Naive thymus-derived CD4-positive, alpha-beta T cell (primary cell): ENCODE results near the gene ZNF408. TPM values are rescaled to one million over a fixed set of nuclear protein-coding genes. Genes with fewer than 3 reads are reported as not detected.
"Not testable (repeated sequence)": the region's sequence is repeated elsewhere in the genome, so short reads cannot be mapped to it uniquely, and the experiment has no call there.

Experiments
- ATAC-seq: fragments of 150-1000 bp; cut with Tn5 transposase; 2 replicates; pipeline ENCODE4 v1.10.0; 2021; ENCODE audit warnings: mild to moderate bottlenecking, moderate library complexity
- CTCF ChIA-PET: fragments of 350-600 bp; sonication (Branson Sonifier 250); formaldehyde crosslinking; loops from one replicate; lab custom pipeline; 2021; ENCODE audit warnings: antibody characterized with exemption; lab: Charles Lee
- POLR2A ChIA-PET: fragments of 350-600 bp; sonication (Branson Sonifier 250); formaldehyde crosslinking; loops from one replicate; lab custom pipeline; 2021; ENCODE audit warnings: antibody characterized with exemption, inconsistent platforms; lab: Charles Lee
- DNase-seq, 9 donors: peaks; one replicate each; pipeline versions ENCODE4 v3.0.0 to v3.0.0-alpha.2; 2020 to 2022; ENCODE audit warnings: mixed read lengths in 1 of 9
- H3K27ac ChIP-seq: one replicate; pipeline ENCODE4 v1.7.0; 2013; ENCODE audit warnings: mild to moderate bottlenecking, low read depth, low read length, moderate library complexity
- H3K27me3 ChIP-seq, 2 donors: one replicate each; pipeline ENCODE4 v1.7.0; 2013; ENCODE audit warnings: low read length in 2 of 2, mild to moderate bottlenecking in 2 of 2, moderate library complexity in 2 of 2; ENCODE audit not compliant: control insufficient read depth in 2 of 2, insufficient read depth in 2 of 2
- H3K36me3 ChIP-seq, 3 experiments: 1 replicate in 2 of 3; 2 replicates in 1 of 3; pipeline ENCODE4 v1.7.0; 2013; ENCODE audit warnings: low read length in 3 of 3, mild to moderate bottlenecking in 3 of 3, moderate library complexity in 1 of 3; ENCODE audit not compliant: insufficient read depth in 3 of 3, control insufficient read depth in 2 of 3
- H3K4me1 ChIP-seq, 2 donors: one replicate each; pipeline ENCODE4 v1.7.0; 2013; ENCODE audit warnings: low read length in 2 of 2, mild to moderate bottlenecking in 2 of 2, moderate library complexity in 1 of 2; ENCODE audit not compliant: control insufficient read depth in 2 of 2, insufficient read depth in 2 of 2
- H3K4me3 ChIP-seq: 2 replicates; pipeline ENCODE4 v1.7.0; 2013; ENCODE audit warnings: mild to moderate bottlenecking, low read length
- H3K9me3 ChIP-seq, 3 experiments: 1 replicate in 2 of 3; 2 replicates in 1 of 3; pipeline ENCODE4 v1.7.0; 2013; ENCODE audit warnings: low read length in 3 of 3; ENCODE audit not compliant: control insufficient read depth in 2 of 3
- H3K27ac Mint-ChIP-seq, 9 donors: one replicate each; pipeline ENCODE4 v1.8.0; 2020 to 2022; ENCODE audit warnings: mixed read lengths in 9 of 9, mild to moderate bottlenecking in 8 of 9, moderate library complexity in 5 of 9, inconsistent platforms in 2 of 9
- H3K27me3 Mint-ChIP-seq, 5 donors: one replicate each; pipeline ENCODE4 v1.8.0; 2021 to 2022; ENCODE audit warnings: mixed read lengths in 5 of 5, mild to moderate bottlenecking in 1 of 5
- H3K36me3 Mint-ChIP-seq, 5 donors: one replicate each; pipeline ENCODE4 v1.8.0; 2020 to 2022; ENCODE audit warnings: mixed read lengths in 5 of 5, mild to moderate bottlenecking in 3 of 5, inconsistent platforms in 1 of 5
- H3K4me1 Mint-ChIP-seq, 7 donors: one replicate each; pipeline ENCODE4 v1.8.0; 2020 to 2022; ENCODE audit warnings: mixed read lengths in 7 of 7, mild to moderate bottlenecking in 3 of 7, inconsistent platforms in 1 of 7
- H3K4me3 Mint-ChIP-seq, 10 donors: one replicate each; pipeline ENCODE4 v1.8.0; 2020 to 2022; ENCODE audit warnings: mild to moderate bottlenecking in 10 of 10, mixed read lengths in 10 of 10, moderate library complexity in 6 of 10, inconsistent platforms in 2 of 10
- H3K9me3 Mint-ChIP-seq, 11 donors: one replicate each; pipeline ENCODE4 v1.8.0; 2020 to 2022; ENCODE audit warnings: mixed read lengths in 11 of 11, mild to moderate bottlenecking in 4 of 11, inconsistent platforms in 1 of 11, moderate library complexity in 1 of 11
- intact Hi-C, 2 donors: fragments of 100-400 bp; cut with micrococcal nuclease; formaldehyde crosslinking; loops; one replicate each; pipeline ENCODE4 v1.15.1; 2023
- polyA plus RNA-seq, 2 donors: library from polyadenylated mRNA; unstranded; fragments of 300-500 nt; fragmentation: Illumina TruSeq; gene quantifications; one replicate each; pipeline ENCODE4 v1.2.3, GENCODE V29; 2021
- total RNA-seq, 6 experiments: library from RNA in 5 of 6; stranded (reverse) in 5 of 6; gene quantifications; 1 replicate in 5 of 6; 2 replicates in 1 of 6; pipeline ENCODE4 v1.2.3 and lab custom pipeline; 2021 to 2026

ZNF408 gene
- total and polyA plus RNA-seq, 7 experiments from 2014 or later: 7.0 to 20.0 (median 14.1) TPM

- H3K27me3 ChIP-seq: no peaks in the 10 kb centered on the region
- no peak overlapping the region for H3K4me3 ChIP-seq
- peaks cover 5 to 44% (median 26%) of the 10 kb centered on the region in 5 donors for H3K36me3 Mint-ChIP-seq
- peaks cover 17 to 39% (median 29%) of the 10 kb centered on the region in 7 donors for H3K4me1 Mint-ChIP-seq
- intact Hi-C loops: loop anchor here in 1 of 2 donors (10.0 kb wide), 1 partner anchor 1350 kb away; no protein-coding TSS in a partner anchor
- no peak for DNase-seq
- POLR2A ChIA-PET: no interaction called here
- H3K9me3 ChIP-seq: no peaks in the 10 kb centered on the region
- H3K27ac ChIP-seq: no peak overlapping the region
- CTCF ChIA-PET: no interaction called here
- peaks cover 5 to 58% (median 14%) of the 10 kb centered on the region in 3 experiments for H3K36me3 ChIP-seq
- peaks cover 0 to 5% (median 0%) of the 10 kb centered on the region in 5 donors for H3K27me3 Mint-ChIP-seq
- peaks cover 13% of the 10 kb centered on the region in 2 donors for H3K4me1 ChIP-seq
- no peak overlapping the region for H3K4me3 Mint-ChIP-seq
- no peak for ATAC-seq
- H3K9me3 Mint-ChIP-seq: peaks cover 0 to 2% (median 0%) of the 10 kb centered on the region in 11 donors
- H3K27ac Mint-ChIP-seq: no peak overlapping the region
Measured at GRCh38 chr11:46705070-46705688, 4.3 kb downstream of the ZNF408 start.

GRCh38 chr11:46706886-46707285 is 6.1 kb downstream of the ZNF408 start:
- no peak overlapping the region for H3K27ac ChIP-seq
- Mint-ChIP-seq H3K27ac (peak overlapping the region in 1 of 9 donors; percentile 36), H3K4me3 (no peak overlapping the region), H3K4me1 (peaks cover 11 to 25% (median 17%) of the 10 kb centered on the region in 7 donors), H3K27me3 (no peaks in the 10 kb centered on the region), H3K9me3 (no peaks in the 10 kb centered on the region), H3K36me3 (peaks cover 5 to 44% (median 15%) of the 10 kb centered on the region in 5 donors)
- ChIA-PET CTCF (no interaction called here), POLR2A (interaction anchor here (0.6 kb wide), 1 partner anchor 90 kb away, joined by 3 read pairs; the partner anchor contains the start of genes ATG13 and HARBI1)
- H3K4me3 ChIP-seq: no peak overlapping the region
- intact Hi-C loops: loop anchor here in 1 of 2 donors (10.0 kb wide), 1 partner anchor 1352 kb away; no protein-coding TSS in a partner anchor
- peaks cover 5 to 50% (median 14%) of the 10 kb centered on the region in 3 experiments for H3K36me3 ChIP-seq
- DNase-seq (no peak), ATAC-seq (no peak)
- no peaks in the 10 kb centered on the region for H3K27me3 ChIP-seq
- H3K9me3 ChIP-seq: no peaks in the 10 kb centered on the region
- peaks cover 8% of the 10 kb centered on the region in 2 donors for H3K4me1 ChIP-seq

GRCh38 chr11:46709351-46709750 is 8.5 kb downstream of the ZNF408 start:
- ATAC-seq, H3K27me3 ChIP-seq, H3K9me3 ChIP-seq, H3K4me1 Mint-ChIP-seq, CTCF ChIA-PET, H3K27me3 Mint-ChIP-seq, H3K4me3 Mint-ChIP-seq, DNase-seq, H3K9me3 Mint-ChIP-seq, H3K4me1 ChIP-seq, H3K4me3 ChIP-seq, POLR2A ChIA-PET, H3K27ac ChIP-seq: not testable (repeated sequence)
- peaks cover 0 to 33% (median 5%) of the 10 kb centered on the region in 3 experiments for H3K36me3 ChIP-seq
- Mint-ChIP-seq H3K27ac (peak overlapping the region in 3 of 9 donors; percentile 35 to 39 (median 39)), H3K36me3 (peaks cover 0 to 25% (median 10%) of the 10 kb centered on the region in 5 donors)
- intact Hi-C loops: loop anchor here in 1 of 2 donors (10.0 kb wide), 1 partner anchor 1355 kb away; no protein-coding TSS in a partner anchor

DNA sequence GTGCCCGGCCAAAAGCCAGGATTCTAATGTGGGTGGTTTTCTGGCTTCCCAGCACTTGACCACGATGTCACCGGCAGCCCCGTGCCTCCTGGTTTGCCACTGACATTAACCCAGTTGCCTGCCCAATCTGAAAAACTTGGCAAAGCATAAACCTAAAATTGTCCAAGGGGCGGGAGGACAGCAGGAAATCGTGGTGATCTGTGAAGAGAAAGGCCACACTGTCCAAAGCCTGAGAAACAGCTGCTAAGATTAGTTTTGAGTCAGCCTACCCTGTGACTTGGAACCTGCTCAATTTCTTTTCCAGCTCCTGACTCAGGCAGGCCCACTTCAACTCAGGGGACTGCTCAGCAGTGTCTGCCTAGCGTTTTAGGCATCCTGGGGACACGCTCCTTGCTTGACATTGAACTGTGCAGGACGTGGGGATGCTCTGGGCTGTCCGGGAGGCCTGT is 10.0 kb downstream of the ZNF408 start:
- Histone ChIP-seq H3K36me3 (peaks cover 0 to 18% (median 0%) of the 10 kb centered on the region in 3 experiments), H3K9me3 (no peaks in the 10 kb centered on the region), H3K27ac (no peak overlapping the region), H3K27me3 (no peaks in the 10 kb centered on the region), H3K4me1 (no peaks in the 10 kb centered on the region), H3K4me3 (no peak overlapping the region)
- Mint-ChIP-seq H3K36me3 (peaks cover 0 to 24% (median 10%) of the 10 kb centered on the region in 5 donors), H3K27ac (no peak overlapping the region), H3K4me1 (peaks cover 0 to 8% (median 0%) of the 10 kb centered on the region in 7 donors), H3K9me3 (no peaks in the 10 kb centered on the region), H3K4me3 (no peak overlapping the region), H3K27me3 (no peaks in the 10 kb centered on the region)
- no peak for DNase-seq
- ChIA-PET POLR2A (no interaction called here), CTCF (interaction anchor here (0.7 kb wide), 1 partner anchor 55 kb away, joined by 3 read pairs; no protein-coding TSS in a partner anchor)
- intact Hi-C loops: no loop called here
- ATAC-seq: no peak

DNA sequence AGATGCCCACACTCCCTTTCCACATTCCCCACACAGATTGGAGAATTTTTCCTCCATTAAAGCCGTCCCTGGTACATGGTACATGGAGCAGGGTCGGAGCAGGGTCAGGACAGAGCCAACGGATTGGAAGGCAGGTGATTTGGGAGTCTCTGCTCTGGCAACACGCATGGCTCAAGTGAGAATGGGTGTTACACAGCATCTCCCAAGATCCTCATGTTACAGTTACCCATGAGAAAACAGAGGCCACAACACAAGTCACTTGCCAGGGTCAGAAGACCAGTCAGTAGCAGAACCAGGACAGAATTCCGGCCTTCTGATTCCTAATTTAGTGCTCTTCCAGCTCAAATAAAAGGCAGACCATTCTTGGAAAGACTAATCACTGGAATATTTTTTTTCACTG is 10.5 kb downstream of the ZNF408 start:
- Histone ChIP-seq H3K36me3 (peaks cover 0 to 14% (median 0%) of the 10 kb centered on the region in 3 experiments), H3K9me3 (no peaks in the 10 kb centered on the region), H3K4me1 (no peaks in the 10 kb centered on the region), H3K4me3 (no peak overlapping the region), H3K27me3 (no peaks in the 10 kb centered on the region), H3K27ac (no peak overlapping the region)
- Mint-ChIP-seq H3K27me3 (no peaks in the 10 kb centered on the region), H3K9me3 (no peaks in the 10 kb centered on the region), H3K4me1 (peaks cover 0 to 8% (median 0%) of the 10 kb centered on the region in 7 donors), H3K36me3 (peaks cover 0 to 21% (median 10%) of the 10 kb centered on the region in 5 donors), H3K4me3 (no peak overlapping the region), H3K27ac (no peak overlapping the region)
- POLR2A ChIA-PET: no interaction called here
- CTCF ChIA-PET: no interaction called here
- ATAC-seq: no peak
- DNase-seq: no peak
- intact Hi-C loops: no loop called here

DNA sequence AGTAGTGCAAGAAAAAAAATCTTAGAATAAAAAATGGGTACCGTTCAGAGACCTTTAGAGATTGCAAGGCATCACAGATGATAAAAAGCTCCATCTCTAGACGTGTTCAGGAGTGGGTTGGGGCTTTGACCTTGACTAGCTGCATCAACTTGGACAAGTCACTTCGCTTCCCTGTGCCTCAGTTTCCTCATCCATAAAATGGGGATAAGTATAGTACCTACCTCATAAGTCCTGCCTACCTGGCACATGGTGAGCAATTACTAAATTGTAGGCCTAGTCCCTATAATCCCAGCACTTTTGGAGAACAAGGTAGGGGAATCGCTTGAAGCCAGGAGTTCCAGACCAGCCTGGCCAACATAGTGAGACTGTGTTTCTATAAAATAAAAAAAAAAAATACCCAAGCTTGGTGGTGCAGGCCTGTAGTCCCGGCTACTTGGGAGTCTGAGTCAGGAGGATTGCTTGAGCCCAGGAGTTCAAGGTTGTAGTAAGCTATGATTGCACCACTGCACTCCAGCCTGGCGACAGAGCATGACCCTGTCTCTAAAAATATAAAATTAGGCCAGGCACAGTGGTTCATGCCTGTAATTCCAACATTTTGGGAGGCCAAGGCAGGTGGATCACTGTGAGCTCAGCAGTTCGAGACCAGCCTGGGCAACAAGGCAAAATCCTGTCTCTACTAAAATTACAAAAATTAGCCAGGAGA is 12.2 kb downstream of the ZNF408 start:
- ChIA-PET CTCF (no interaction called here), POLR2A (interaction anchor here (0.6 to 1.4 kb wide), 2 partner anchors 11 to 114 kb away, joined by 3 to 4 read pairs; no protein-coding TSS in a partner anchor)
- no peak for ATAC-seq
- no peaks in the 10 kb centered on the region for H3K4me1 ChIP-seq
- Mint-ChIP-seq H3K27me3 (no peaks in the 10 kb centered on the region), H3K36me3 (peaks cover 0 to 5% (median 0%) of the 10 kb centered on the region in 5 donors), H3K4me3 (no peak overlapping the region), H3K9me3 (no peaks in the 10 kb centered on the region), H3K4me1 (peaks cover 0 to under 1% (median 0%) of the 10 kb centered on the region in 7 donors), H3K27ac (no peak overlapping the region)
- no peaks in the 10 kb centered on the region for H3K27me3 ChIP-seq
- intact Hi-C loops: no loop called here
- no peaks in the 10 kb centered on the region for H3K9me3 ChIP-seq
- no peak overlapping the region for H3K4me3 ChIP-seq
- H3K27ac ChIP-seq: no peak overlapping the region
- no peaks in the 10 kb centered on the region for H3K36me3 ChIP-seq
- no peak for DNase-seq
